Measurements from ENCODE around the gene SPATA6L. TPM values are rescaled to one million over a fixed set of nuclear protein-coding genes. Genes with fewer than 3 reads are reported as not detected.

SPATA6L gene
- total RNA-seq, 3 donors from 2014 or later (not counting 1 experiment from before 2014, with no cell fraction given): 2.0 to 4.7 (median 4.3) TPM

- ATAC-seq (no peak), DNase-seq (no peak)
- Mint-ChIP-seq H3K36me3 (no peaks in the 10 kb centered on the region), H3K4me1 (peaks cover 6 to 20% of the 10 kb centered on the region in 2 donors), H3K9me3 (no peaks in the 10 kb centered on the region), H3K27me3 (ENCODE audit: low read depth in 2 of 2) (no peaks in the 10 kb centered on the region), H3K27ac (no peak overlapping the region), H3K4me3 (no peak overlapping the region)
- 89% methylated on average over 5 of the region's 5 CpGs for WGBS (ENCODE audit: insufficient coverage)
- Histone ChIP-seq H3K27me3 (ENCODE audit: control insufficient read depth, insufficient read depth, low read length) (no peaks in the 10 kb centered on the region), H3K4me1 (ENCODE audit: control insufficient read depth, insufficient read depth, low read length) (peaks cover 3% of the 10 kb centered on the region), H3K27ac (ENCODE audit: low read length) (no peak overlapping the region), H3K9me3 (ENCODE audit: control insufficient read depth, insufficient read depth, low read length) (no peaks in the 10 kb centered on the region), H3K4me3 (ENCODE audit: low read length) (no peak overlapping the region), H3K36me3 (ENCODE audit: control insufficient read depth, insufficient read depth, low read length) (no peaks in the 10 kb centered on the region)
- TF ChIP-seq, protein P1, sequence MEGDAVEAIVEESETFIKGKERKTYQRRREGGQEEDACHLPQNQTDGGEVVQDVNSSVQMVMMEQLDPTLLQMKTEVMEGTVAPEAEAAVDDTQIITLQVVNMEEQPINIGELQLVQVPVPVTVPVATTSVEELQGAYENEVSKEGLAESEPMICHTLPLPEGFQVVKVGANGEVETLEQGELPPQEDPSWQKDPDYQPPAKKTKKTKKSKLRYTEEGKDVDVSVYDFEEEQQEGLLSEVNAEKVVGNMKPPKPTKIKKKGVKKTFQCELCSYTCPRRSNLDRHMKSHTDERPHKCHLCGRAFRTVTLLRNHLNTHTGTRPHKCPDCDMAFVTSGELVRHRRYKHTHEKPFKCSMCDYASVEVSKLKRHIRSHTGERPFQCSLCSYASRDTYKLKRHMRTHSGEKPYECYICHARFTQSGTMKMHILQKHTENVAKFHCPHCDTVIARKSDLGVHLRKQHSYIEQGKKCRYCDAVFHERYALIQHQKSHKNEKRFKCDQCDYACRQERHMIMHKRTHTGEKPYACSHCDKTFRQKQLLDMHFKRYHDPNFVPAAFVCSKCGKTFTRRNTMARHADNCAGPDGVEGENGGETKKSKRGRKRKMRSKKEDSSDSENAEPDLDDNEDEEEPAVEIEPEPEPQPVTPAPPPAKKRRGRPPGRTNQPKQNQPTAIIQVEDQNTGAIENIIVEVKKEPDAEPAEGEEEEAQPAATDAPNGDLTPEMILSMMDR (IDR thresholded peaks at IDR 0.05): no peak
- intact Hi-C loops (cut with micrococcal nuclease): loop anchor here (1.0 kb wide), 2 partner anchors 320 to 381 kb away; partner anchors contain the start of gene JAK2
These were observed 62.5 kb downstream of the SPATA6L start for GRCh38 chr9:4603830-4604229.

GRCh38 chr9:4600368-4600767, 65.9 kb downstream of the SPATA6L start:
- no peaks in the 10 kb centered on the region for H3K36me3 Mint-ChIP-seq
- peaks cover 7% of the 10 kb centered on the region for H3K4me1 ChIP-seq (ENCODE audit: control insufficient read depth, insufficient read depth, low read length)
- TF ChIP-seq, protein P1 (IDR thresholded peaks at IDR 0.05): no peak
- H3K27me3 Mint-ChIP-seq (ENCODE audit: low read depth in 2 of 2): no peaks in the 10 kb centered on the region
- WGBS (ENCODE audit: insufficient coverage): no CpG with 5 or more reads among the region's 1 CpG
- ATAC-seq: no peak
- peak overlapping the region; percentile 38 for H3K4me3 Mint-ChIP-seq
- no peak overlapping the region for H3K4me3 ChIP-seq (ENCODE audit: low read length)
- H3K9me3 ChIP-seq (ENCODE audit: control insufficient read depth, insufficient read depth, low read length): no peaks in the 10 kb centered on the region
- intact Hi-C loops (cut with micrococcal nuclease): no loop called here
- H3K27ac ChIP-seq (ENCODE audit: low read length): no peak overlapping the region
- no peaks in the 10 kb centered on the region for H3K9me3 Mint-ChIP-seq
- H3K36me3 ChIP-seq (ENCODE audit: control insufficient read depth, insufficient read depth, low read length): no peaks in the 10 kb centered on the region
- H3K4me1 Mint-ChIP-seq: peaks cover 12 to 29% of the 10 kb centered on the region in 2 donors
- peak overlapping the region in 1 of 2 donors; percentile 9 for H3K27ac Mint-ChIP-seq
- DNase-seq: peak in 1 of 2 donors; percentile 48
- H3K27me3 ChIP-seq (ENCODE audit: control insufficient read depth, insufficient read depth, low read length): no peaks in the 10 kb centered on the region

DNA sequence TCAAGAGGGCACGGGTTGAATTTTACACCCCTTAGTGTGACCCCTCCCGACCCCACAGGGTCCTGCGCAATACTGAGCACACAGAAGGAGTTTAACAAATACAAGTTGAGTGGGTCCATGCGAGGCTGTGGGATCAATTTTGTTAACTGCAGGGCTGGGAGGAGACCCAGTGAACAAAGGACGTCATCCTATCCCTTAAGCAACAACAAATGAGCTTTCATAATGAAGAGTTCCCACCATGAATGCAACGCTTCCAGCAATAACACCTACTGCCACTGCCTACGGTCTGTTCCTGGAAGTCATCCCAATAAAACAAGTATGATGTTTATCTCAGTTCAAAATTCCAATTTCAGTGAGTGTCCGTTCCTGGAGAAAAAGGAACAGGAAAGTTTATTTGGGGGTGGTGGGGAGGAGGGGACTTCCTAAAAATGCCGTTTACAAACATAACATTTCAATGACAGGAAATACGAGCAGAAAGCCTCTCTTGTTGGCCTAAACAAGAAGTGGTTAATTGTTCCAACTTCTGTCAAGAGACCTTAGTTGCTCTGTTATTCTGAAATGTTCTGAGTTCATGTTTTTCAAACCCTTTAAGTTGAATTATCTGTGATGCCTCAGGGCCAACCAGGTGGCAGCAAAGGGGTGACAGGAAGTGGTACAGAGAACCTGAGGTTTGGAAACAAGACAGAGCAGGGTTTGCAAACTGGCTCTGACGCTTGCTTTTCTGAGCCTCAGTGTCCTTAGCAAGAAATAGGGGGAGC, 69.9 kb downstream of the SPATA6L start:
- no peak overlapping the region for H3K27ac ChIP-seq (ENCODE audit: low read length)
- TF ChIP-seq, protein P1 (IDR thresholded peaks at IDR 0.05): no peak
- H3K4me3 ChIP-seq (ENCODE audit: low read length): no peak overlapping the region
- peak in 1 of 3 donors; percentile 85 for ATAC-seq
- no peak overlapping the region for H3K4me3 Mint-ChIP-seq
- no peaks in the 10 kb centered on the region for H3K9me3 Mint-ChIP-seq
- no peak overlapping the region for H3K27ac Mint-ChIP-seq
- peaks cover 6 to 20% of the 10 kb centered on the region in 2 donors for H3K4me1 Mint-ChIP-seq
- H3K36me3 Mint-ChIP-seq: no peaks in the 10 kb centered on the region
- H3K27me3 Mint-ChIP-seq (ENCODE audit: low read depth in 2 of 2): peaks cover 0 to 8% of the 10 kb centered on the region in 2 donors
- no peaks in the 10 kb centered on the region for H3K27me3 ChIP-seq (ENCODE audit: control insufficient read depth, insufficient read depth, low read length)
- no peaks in the 10 kb centered on the region for H3K9me3 ChIP-seq (ENCODE audit: control insufficient read depth, insufficient read depth, low read length)
- H3K4me1 ChIP-seq (ENCODE audit: control insufficient read depth, insufficient read depth, low read length): peaks cover 7% of the 10 kb centered on the region
- peak in 1 of 2 donors; percentile 83 for DNase-seq
- 71% methylated on average over 9 of the region's 11 CpGs for WGBS (ENCODE audit: insufficient coverage)
- intact Hi-C loops (cut with micrococcal nuclease): no loop called here
- H3K36me3 ChIP-seq (ENCODE audit: control insufficient read depth, insufficient read depth, low read length): no peaks in the 10 kb centered on the region
